Mucosa of gallbladder (tissue), 1 donor: ENCODE results near the gene ADCY3. TPM values are rescaled to one million over a fixed set of nuclear protein-coding genes. Genes with fewer than 3 reads are reported as not detected.

Experiments used
- DNase-seq: peaks from one replicate; pipeline ENCODE4 v3.0.0-alpha.2; 2020; ENCODE audit warnings: low spot score
- total RNA-seq: library from RNA; stranded (reverse); gene quantifications from one replicate; pipeline ENCODE4 v1.2.1, GENCODE V29; 2021
- donor health status: DM: no; HTN: no; CAD: no.

Gene ADCY3
- total RNA-seq, 1 donor from 2014 or later = 30.1 TPM

DNA sequence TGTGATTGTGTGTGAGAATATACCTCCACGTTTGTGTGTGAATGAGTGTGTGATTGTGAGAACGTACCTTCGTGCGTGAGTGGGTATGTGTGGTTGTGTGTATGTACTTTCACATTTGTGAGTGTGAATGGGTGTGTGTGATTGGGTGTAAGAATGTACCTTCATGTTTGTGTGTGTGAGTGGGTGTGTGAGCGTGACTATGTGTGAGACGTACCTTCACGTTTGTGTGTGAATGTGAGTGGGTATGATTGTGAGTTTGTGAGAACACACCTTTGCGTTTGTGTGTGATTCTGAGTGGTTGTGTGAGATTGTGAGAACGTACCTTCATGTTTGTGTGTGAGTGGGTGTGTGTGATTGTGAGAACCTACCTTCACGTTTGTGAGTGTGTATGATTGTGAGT, 5.8 kb upstream of the ADCY3 start:
- DNase-seq = no peak

DNA sequence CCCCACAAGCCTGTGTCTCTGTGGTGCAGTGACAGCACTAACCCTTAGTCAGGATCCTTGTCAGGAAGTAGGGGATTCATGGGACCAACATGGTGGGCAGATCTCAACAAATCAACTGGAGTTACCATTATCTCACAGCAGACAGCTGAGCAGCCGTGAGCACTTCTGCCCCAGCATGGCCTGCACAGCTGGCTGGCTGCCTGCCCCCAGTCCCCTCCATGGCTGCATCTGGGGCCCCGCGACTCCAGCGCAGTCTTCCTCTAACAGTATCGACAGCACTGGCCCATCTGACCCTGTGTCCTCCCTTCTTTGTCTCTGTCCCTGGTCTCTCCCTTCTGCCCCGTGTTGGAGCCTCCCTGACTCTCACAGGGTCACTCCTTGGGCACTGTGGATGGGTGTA, 4.7 kb upstream of the ADCY3 start:
- no peak for DNase-seq

DNA sequence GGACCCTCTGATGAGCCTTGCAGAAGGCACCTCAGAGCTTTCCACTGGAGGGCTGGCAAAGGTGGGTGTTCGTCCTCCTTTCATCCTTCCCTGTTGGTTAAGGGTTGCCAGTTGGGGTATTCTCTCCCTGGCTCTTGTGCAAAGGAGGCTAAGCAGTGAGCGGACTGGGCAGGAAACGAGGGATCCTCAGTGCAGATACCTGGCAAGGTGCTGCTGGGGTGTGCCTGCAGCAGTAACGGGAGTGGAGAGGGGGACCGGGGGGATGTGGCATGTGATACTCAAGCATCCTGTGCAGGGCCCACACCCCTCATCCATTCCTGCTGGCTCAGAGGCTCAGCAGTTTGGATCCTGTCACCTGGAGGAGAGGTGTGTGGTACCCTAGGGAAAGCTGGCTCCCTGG, 4.2 kb upstream of the ADCY3 start:
- no peak for DNase-seq

DNA sequence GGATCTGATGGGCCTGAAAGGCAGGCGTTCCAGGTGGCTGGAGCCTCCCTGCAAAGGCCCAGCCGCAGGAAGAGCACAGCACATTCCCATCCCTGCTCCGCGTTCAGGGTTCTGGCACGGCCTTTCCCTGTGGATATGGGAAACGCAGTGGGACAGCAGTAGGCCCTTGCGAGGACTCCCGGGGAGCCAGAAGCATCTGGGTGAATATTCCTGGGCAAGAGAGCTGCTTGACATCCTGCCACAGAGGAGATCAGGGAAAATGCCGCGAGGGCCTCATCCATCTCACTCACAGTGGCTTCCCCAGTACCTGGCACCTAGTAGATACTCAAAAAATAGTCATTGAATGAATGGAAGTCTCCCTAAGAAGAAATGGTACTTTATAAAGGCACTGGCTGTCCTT, 3.1 kb upstream of the ADCY3 start:
- DNase-seq = no peak

DNA sequence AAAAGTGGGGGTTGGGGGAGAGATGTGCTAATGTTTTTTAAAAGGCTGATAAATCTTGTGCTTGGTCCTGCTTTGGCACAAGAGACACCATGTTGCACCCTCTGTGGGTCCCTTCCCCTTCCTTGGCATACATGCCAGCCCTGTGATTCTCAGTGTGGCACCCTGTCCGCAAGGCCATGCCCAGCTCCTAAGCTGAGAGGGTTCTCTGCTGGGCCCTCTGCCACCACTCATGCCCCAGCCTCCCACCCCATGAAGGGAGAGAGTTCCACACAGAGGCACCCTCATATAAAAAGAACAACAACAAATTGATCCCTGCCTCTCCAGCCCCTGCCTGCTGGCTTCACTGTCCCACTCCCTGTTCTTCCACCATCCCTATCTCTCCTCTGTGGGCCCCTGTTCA, 2.5 kb upstream of the ADCY3 start:
- DNase-seq = no peak

DNA sequence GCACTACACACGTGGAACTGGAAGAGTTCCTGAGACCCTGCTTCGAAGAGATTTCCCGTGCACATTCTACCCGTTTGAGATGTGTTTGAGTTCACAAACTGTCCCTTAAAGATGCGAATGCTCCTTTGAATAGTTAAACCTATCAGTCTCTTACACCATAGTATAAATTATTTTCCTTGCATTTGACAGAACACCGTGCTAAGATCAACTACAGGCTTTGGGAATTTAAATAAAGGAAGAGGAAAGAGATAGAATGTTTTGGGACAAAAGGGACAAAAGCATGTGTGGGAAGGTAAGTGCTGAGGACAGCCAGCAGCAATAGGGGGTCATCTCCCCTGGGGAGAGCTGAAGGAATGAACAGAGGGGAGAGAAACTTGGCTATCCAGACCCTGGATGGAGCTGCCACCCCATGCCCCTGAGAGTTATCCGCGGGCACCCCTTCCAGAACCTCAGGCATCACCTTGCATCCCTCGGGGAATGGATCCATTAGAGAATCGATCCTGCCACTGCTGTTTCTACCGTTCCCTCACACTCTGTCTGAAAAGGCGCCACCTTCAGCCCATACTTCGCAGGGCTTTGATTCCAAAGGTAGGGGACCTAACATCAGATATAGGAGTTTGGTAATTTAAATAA, 888 bp upstream of the ADCY3 start:
- no peak for DNase-seq

DNA sequence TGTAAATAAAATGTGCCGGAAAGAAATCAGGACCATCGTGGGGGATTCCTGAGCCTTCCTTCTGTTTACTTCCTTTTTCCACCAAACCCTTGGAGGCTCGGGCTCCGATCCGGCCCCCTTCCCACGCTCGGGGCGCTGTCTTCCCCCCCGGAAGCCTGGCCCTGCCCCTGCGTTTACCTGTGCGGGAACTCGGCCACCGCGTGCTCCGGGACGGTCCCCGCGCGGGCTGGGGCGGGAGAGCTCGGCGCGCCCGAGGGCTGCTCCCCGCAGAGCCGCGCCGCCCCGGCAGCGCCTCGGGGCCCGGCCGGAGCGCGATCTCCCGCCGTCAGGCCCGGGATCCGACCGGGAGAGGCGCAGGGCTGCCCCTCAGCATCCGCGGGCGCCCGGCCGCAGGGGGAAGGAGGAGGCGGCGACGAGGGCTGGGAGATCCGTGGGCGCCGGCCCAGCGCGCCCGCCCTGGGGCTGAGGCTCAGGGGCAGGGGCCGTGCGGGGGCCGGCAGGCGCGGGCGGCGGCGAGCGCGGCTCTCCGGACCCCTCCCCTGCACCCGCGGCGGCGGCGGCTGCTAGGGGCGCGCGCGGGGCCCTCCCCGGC, 435 bp downstream of the ADCY3 start:
- DNase-seq = no peak

DNA sequence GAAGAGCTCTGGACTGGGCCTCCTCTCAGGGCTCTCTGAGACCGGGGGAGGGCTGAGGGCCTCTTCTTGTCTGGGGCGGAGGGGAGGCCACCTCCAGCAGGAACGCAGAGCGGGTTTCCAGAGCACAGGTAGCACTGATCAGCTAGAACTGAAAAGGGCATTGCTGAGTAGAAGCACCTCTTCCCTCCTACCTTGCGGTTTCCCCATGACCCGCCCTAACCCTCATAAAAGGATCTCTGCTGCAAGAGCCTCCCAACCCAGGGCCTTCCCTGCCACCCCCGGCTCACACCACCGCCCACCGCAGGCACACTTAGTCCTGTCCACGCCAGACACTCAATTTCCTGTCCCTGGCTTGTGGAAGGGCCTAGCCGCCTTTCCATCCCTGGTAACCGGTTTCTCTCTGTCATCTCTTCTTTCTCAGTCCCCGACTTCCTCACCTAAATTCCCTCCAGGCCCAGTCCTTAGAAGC, 966 bp downstream of the ADCY3 start:
- DNase-seq = no peak

DNA sequence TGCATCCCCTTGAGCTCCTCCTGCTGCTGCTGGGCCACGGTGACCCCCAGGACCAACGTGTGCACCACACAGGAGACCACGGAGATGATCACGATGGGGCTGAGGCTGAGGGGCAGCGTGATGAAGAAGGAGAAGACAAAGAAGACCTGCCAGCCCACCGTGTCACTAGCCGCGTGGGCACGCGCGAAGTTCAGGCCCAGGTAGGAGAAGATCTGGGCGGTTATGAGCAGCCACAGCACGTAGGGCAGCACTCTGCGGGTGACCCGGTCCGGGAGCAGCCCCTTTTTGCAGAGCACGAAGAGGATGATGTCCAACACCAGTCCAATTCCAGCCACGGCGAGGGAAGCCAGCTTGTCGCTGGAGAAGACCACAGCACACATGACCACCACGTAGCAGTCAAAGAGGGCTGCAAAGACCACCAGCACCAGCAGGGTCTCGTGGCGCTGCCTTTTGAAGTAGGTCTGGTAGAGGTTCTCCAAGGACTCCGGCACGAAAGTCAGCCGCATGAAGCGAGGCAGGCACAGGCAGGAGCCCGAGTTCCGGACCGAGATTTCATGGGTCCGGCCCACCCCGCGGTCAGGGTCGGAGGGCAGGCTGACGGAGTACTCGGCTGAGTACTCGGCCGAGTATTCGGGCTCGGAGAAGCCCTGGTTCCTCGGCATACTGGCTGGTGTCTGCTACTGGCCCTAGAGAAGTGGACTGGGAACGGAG, 1.6 kb downstream of the ADCY3 start:
- no peak for DNase-seq

DNA sequence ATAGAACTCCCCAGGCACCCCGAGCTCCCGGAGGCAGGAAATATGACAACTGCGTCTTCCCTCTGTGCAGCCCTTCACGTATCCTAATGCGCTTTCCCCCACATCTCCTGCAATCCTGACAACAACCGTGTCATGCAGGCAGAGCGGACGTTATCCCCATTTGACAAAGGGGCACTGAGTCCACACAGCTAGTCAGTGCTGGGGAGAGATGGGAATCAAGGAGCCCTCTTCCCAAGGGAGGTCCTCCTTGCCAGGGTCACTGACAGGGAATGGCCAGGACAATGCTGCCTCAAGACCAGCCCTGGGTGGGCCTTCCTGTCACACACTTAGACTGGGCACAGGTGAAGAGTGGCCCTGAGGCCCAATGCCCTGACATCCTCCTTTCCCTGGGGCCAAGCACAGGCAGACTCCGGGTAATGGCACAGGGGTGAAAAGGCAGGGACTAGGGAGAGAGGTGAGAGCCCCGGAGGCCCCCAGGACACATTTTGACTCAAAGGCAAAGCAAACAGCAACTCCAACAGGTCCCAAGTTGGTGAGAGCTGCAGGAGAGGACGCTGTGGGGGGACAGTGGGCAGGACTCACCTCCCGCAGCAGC, 2.2 kb downstream of the ADCY3 start:
- no peak for DNase-seq

DNA sequence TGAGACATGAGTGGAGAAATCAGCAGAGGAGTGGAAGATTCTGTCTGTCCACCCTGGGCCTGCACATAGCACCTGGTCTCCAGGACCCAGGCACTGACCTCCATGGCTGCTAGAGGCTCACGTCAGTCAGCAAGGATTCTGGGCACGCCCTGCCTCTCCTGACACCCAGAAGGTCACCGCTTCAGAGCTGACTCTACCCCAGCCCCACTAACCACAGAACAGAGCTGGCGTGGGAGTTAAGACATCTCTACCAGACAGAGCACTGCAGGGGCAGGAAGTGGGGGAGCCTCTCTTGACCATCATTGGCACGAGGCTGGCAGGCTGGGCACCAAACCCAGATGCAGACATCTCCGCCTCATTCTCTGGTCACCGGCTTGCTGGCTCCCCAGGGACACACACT, 3.0 kb downstream of the ADCY3 start:
- no peak for DNase-seq

DNA sequence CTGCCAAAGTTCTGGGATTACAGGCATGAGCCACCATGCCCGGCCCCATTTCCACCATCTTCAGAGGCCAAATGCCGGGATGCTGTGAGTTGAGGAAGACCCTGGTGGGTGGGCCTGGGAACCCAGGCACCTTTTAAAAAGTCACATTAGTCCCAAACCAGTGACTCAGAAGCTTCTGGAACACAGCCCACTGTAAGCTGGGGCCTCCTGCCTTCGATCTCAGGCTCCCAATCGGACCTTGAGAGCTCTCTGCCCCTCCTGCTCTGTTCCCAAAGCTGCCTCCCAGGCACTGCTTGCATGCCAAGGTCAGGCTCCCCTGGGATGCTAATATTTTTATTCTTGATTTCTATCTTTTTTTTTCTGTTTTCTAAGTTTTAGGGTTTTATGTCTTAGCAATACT, 4.2 kb downstream of the ADCY3 start:
- no peak for DNase-seq

DNA sequence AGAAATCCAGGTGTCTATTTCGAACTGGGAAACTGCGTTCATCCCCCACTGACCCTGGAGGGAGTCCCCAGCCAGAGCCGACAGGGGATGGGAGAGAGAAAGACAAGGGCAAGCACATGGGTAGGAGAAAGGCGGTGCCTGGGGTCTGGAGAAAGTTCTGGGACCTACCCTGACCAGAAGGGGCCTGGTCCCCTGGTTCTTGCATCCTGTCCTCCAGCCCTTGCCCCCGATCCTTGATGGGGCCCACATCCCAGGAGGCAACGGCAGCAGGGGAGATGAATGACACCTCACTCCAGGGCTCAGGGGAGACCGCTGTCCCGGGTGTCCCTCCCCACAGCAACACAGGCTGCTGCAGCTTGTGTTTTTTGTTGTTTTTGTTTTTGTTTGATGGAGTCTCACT, 4.9 kb downstream of the ADCY3 start:
- no peak for DNase-seq

DNA sequence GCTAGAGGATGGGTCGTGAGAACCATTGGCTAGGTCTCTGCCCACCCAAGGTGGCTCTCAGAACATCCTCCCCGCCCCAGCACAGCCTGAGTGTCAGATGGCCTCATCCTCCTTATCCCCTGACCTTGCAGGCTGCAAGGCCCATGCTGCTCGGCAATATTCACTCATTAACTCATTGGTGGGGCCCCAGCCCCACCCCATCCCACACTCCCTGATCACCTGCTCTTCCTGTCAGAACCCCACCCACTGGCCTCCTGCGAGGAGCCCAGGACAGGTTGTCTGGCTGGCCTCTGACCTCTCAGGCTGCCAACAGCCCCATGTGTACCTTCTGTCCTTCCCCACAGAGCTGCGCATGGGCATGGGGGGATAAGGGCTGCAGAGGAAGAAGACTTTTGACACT, 5.3 kb downstream of the ADCY3 start:
- DNase-seq = no peak

DNA sequence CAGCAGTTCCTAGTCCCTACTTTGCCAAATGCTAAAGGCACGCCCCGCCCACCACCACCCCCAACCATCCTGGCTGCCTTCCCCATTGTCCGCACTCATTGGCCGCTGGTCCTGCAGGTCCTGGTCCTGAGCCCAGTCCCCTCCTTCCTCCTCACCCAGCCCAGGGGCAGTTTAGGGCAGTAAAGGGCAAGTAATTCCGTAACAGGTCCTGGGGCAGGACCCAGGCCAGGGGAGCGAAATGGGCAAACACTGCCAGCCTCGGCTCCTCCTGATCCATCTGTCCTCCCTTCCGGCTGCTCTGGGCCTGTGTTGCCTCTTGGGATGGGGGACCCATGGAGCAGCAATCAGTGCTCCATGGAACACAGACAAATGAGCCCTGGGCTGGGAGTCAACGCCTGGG, 6.1 kb downstream of the ADCY3 start:
- DNase-seq = no peak

DNA sequence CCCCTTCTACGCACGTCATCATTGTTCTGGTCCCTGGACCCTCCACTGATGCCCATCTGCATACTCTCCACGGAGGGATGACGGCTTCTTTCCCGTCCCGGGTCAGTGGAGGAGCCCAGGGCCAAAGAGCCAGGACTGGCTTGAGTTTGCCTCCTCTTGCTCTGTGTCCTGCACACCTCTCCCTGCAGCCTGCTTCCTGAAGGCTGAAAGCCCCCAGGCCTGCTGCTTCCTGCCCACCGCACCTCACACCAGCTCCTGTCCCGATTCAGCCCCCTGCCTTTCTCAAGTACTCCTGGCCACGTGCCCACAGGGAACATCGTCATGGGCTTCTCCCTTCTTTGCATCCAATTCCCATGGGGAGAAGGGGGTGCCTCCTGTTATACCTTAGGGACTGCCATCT, 7.1 kb downstream of the ADCY3 start:
- no peak for DNase-seq

DNA sequence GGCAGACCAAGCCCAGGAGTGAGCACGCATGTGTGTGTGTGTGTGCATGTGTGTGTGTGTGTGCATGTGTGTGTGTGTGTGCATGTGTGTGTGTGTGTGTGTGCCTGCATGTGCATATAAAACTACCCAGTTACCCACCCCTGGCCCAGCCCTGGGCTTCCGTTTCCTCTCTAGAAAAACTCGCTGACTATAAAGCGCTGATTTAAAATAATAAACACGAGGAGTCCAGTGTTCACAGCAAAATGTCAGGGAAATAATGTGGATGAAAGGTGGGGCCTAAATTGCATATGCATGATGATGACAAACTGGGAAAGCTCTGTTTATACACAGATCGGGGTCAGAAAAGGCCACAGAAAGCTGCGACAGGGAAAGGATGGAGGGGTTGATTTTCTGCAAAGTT, 7.5 kb downstream of the ADCY3 start:
- DNase-seq = no peak

DNA sequence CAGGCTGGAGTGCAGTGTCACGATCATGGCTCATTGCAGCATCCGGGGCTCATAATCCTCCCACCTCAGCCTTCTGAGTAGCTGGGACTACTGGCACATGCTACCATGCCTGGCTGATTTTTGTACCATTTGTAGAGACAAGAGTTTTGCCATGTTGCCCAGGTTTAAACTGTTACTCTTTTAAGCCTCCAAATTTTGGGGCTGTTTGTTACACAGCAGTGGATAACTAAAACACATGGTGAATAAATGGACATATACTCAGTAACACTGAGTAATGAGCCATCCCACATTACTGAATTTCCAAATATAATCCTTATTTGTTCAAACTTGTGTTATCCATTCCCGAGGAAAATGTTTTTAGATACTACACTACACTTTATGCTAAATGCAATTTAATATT, 9.8 kb downstream of the ADCY3 start:
- no peak for DNase-seq

DNA sequence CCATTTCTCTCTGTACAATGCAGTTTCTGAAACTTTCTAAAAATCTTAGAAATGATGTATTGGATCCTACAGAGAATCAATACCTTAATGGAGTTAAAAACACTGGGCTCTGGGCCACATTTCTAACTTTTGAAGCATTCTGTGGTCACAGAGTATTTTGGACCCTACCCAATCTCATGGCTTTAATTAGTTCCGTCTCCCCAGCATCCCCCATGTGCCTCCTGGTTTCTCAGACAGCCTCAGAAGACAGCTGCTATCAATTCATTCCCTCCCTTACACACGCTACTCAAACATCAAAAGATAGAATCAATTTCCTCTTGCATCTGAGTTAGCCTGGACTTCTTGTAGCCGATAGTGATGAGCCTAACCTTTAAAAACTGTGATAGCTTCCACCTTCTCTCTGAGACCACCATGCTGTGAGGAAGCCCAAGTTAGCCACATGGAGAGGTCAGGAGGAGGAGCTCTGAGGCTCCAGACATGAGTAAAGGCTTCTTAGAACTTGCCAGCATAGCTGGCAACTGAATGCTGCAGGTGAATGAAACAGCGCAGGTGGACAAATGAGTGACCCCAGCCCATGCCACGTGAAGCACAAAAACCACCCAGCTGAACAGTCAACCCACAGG, 10.4 kb downstream of the ADCY3 start:
- DNase-seq = no peak

DNA sequence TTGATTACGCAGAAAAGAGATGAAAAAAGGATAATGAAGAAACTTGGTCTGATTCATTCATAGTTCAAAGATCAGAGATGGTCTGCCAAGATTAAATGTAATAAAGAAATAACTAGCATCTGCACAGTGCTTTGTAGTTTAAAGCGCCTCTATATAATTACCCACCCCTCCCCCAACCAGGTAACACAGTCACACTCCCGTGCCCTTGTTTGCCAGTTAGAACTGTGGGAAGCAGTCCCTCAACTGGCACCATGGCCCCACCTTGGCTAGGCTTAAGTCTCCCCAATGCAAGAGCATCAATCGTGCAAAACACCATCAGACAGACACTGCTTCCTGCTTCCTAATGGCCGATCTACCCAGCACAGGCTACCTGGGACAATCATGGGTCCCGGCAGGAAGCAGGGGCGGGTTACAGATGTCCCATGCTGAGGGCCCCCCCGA, 11.6 kb downstream of the ADCY3 start:
- no peak for DNase-seq

DNA sequence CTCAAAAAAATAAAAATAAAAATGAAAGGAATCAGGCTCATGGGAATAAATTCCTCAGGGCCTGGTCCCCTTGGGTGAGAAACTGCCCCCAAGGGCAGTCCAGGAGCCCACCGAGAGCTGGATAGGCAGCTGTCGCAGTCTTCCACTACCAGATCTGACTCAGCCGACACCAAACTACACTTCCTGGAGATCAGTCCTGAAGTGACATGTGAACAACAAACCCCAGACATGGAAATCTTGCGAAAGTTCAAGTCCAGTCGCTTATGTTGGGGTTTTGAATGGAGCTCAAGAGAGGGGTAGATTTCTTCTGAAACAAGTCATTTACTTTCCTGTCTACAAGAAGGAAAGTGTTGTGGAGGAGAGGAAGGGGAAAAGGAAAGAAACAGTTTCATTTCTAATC, 12.9 kb downstream of the ADCY3 start:
- DNase-seq = no peak

DNA sequence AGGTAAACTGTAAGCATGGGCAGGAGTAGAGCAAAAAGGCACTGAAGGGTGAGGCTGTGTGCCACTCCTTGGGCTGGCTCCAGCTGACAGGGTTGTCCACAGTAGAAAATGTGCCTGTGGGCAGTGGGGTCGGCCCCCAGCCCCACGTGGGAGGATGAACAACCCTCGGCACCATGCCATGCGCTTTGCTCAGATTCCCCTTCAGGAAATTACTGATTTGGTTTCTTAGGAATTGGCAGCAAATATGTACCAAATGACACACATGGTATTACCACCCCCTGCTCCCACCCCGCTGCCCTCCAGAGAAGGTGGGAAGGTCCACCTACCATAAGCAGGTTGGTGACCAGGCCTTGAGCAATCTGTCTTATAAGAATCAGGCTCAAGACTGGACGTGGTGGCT, 13.6 kb downstream of the ADCY3 start:
- no peak for DNase-seq
